K562 (cell line): ENCODE measurements around the gene PCDHB2. TPM values are rescaled to one million over a fixed set of nuclear protein-coding genes. Genes with fewer than 3 reads are reported as not detected.
"Not testable (repeated sequence)": the region's sequence is repeated elsewhere in the genome, so short reads cannot be mapped to it uniquely, and the experiment has no call there.

ENCODE experiments used
- ATAC-seq: fragments of 200-7000 bp; cut with Tn5 transposase; 3 replicates; pipeline ENCODE4 v1.9.1; 2020; ENCODE audit warnings: moderate library complexity
- BruUV-seq: library from RNA; stranded (reverse); fragments of 400-500 nt; replicated peaks from 2 replicates; lab custom pipeline; 2021; lab: Mats Ljungman, UMichigan
- CTCF ChIA-PET: fragments of 300-600 bp; formaldehyde crosslinking; extraction: SDS; loops from one replicate; lab custom pipeline; 2021; ENCODE audit warnings: low intra/inter-chr PET ratio; lab: Yijun Ruan, JAX
- POLR2A ChIA-PET: fragments of 300-600, 350-650 bp; sonication (Branson Sonifier 250); formaldehyde crosslinking; extraction: SDS; loops from one replicate; lab custom pipeline; 2021; ENCODE audit warnings: antibody characterized with exemption, inconsistent platforms; lab: Yijun Ruan, JAX
- DNase-seq, 4 experiments: peaks; one replicate each; pipeline versions ENCODE4 v3.0.0 to v3.0.0-alpha.2; 2011 to 2018; ENCODE audit warnings: low spot score in 3 of 4, mixed read lengths in 3 of 4; ENCODE audit errors: extremely low read depth in 1 of 4
- FAIRE-seq: peaks from 2 replicates; lab custom pipeline; 2011; peaks lifted over from hg19 to GRCh38; lab: Jason Lieb, UNC
- H2AFZ ChIP-seq: 2 replicates; pipeline ENCODE4 v1.6.0; 2011; ENCODE audit warnings: low read depth, low read length, control low read depth, inconsistent platforms
- H3K27ac ChIP-seq: fragments of 200-600 bp; 3 replicates; pipeline ENCODE4 v1.8.0; 2011; ENCODE audit warnings: low read depth, mild to moderate bottlenecking, control low read depth, inconsistent platforms, low read length, moderate library complexity, mixed read lengths; ENCODE audit errors: extremely low read depth
- H3K27me3 ChIP-seq, 2 experiments: fragments of 300-600 bp in 1 of 2; 2 replicates in 1 of 2; 3 replicates in 1 of 2; pipeline versions ENCODE4 v1.6.0 to v1.8.0; 2011; ENCODE audit warnings: inconsistent platforms in 2 of 2, low read length in 2 of 2, mild to moderate bottlenecking in 1 of 2, mixed read lengths in 1 of 2, moderate library complexity in 1 of 2; ENCODE audit not compliant: control insufficient read depth in 2 of 2, insufficient read depth in 2 of 2
- H3K36me3 ChIP-seq: fragments of 300-600 bp; 3 replicates; pipeline ENCODE4 v1.8.0; 2011; ENCODE audit warnings: mild to moderate bottlenecking, low read length, inconsistent platforms; ENCODE audit not compliant: control insufficient read depth, insufficient read depth
- H3K4me1 ChIP-seq, 2 experiments: fragments of 200-600 bp in 1 of 2; replicated peaks in 1 of 2; 2 replicates in 1 of 2; 3 replicates in 1 of 2; pipeline versions ENCODE4 v1.5.1 to v1.8.0; 2011; ENCODE audit warnings: inconsistent platforms in 2 of 2, low read length in 2 of 2, mild to moderate bottlenecking in 1 of 2, mixed read lengths in 1 of 2, moderate library complexity in 1 of 2; ENCODE audit not compliant: control insufficient read depth in 2 of 2, insufficient read depth in 2 of 2
- H3K4me2 ChIP-seq: 2 replicates; pipeline ENCODE4 v1.6.1; 2011; ENCODE audit warnings: low read length, control low read depth, inconsistent platforms, mixed read lengths; ENCODE audit not compliant: insufficient read depth
- H3K4me3 ChIP-seq: fragments of 200-600 bp; sonication (generic), shearing (Covaris generic); 2 replicates; pipeline ENCODE4 v1.5.1; 2016; ENCODE audit warnings: control low read depth, inconsistent platforms
- H3K79me2 ChIP-seq: fragments of 200-600 bp; 3 replicates; pipeline ENCODE4 v1.8.0; 2011; ENCODE audit warnings: low read length, inconsistent platforms; ENCODE audit not compliant: control insufficient read depth, insufficient read depth
- H3K9ac ChIP-seq, 2 experiments: 2 replicates each; pipeline versions ENCODE4 v1.6.0 to v1.6.1; 2011; ENCODE audit warnings: low read depth in 2 of 2, low read length in 2 of 2, control low read depth in 1 of 2, inconsistent platforms in 1 of 2, mild to moderate bottlenecking in 1 of 2, mixed read lengths in 1 of 2; ENCODE audit not compliant: insufficient read depth in 1 of 2
- H3K9me1 ChIP-seq: one replicate; pipeline ENCODE4 v1.6.0; 2011; ENCODE audit warnings: inconsistent platforms, mild to moderate bottlenecking, low read length, moderate library complexity; ENCODE audit not compliant: control insufficient read depth, insufficient read depth
- H3K9me3 ChIP-seq: replicated peaks from 2 replicates; pipeline ENCODE4 v1.5.1; 2011; ENCODE audit warnings: low read depth, low read length, inconsistent platforms; ENCODE audit not compliant: control insufficient read depth, insufficient read depth
- H4K20me1 ChIP-seq: replicated peaks from 2 replicates; pipeline ENCODE4 v1.6.1; 2011; ENCODE audit warnings: low read length, inconsistent platforms, mixed read lengths; ENCODE audit not compliant: control insufficient read depth, insufficient read depth
- WGBS: fragments of 100-300 bp; shearing (Covaris generic); methylation state at CpG from one replicate; pipeline ENCODE4 v1.1.6; 2016; ENCODE audit warnings: low coverage, mixed read lengths; ENCODE audit not compliant: insufficient coverage; ENCODE audit errors: missing lambda C conversion rate; 5-methylcytosine and 5-hydroxymethylcytosine counted together
- in situ Hi-C: fragments of 300-500 bp; cut with MboI; formaldehyde crosslinking; loops from 4 replicates; pipeline ENCODE4 v1.15.0; 2018; ENCODE audit warnings: inconsistent platforms, mixed read lengths
- intact Hi-C: fragments of 100-400 bp; cut with micrococcal nuclease; formaldehyde crosslinking; loops from 2 replicates; pipeline ENCODE4 v1.14.2; 2022
- polyA plus RNA-seq, 8 experiments: library from polyadenylated mRNA; depleted of rRNA in 4 of 8; stranded (reverse) in 5 of 8; unstranded in 3 of 8; fragments of >200 nt; fragmentation: Nextera tagmentation in 2 of 8; fragmentation: Illumina TruSeq in 1 of 8; extraction: Ambion mirVana in 2 of 8; extraction: Trizol in 1 of 8; gene quantifications; 2 replicates each; pipeline versions ENCODE4 v1.2.1 to v1.2.3, GENCODE V29; 2011 to 2014; ENCODE audit warnings: inconsistent platforms in 1 of 8, missing spikeins in 1 of 8
- total RNA-seq, 7 experiments: library from RNA; depleted of rRNA in 6 of 7; stranded (reverse); fragments of >200 nt in 6 of 7; fragmentation: Illumina TruSeq in 2 of 7; extraction: Trizol in 2 of 7; gene quantifications; 2 replicates each; pipeline versions ENCODE4 v1.2.1 to v1.2.3, GENCODE V29; 2011 to 2021; ENCODE audit warnings: low replicate concordance in 1 of 7

PCDHB2 gene
- total and polyA plus RNA-seq, 9 of the 15 experiments (the other 6 are each of a cell fraction or from before 2014, with no cell fraction given) = 0.10 to 0.22 (median 0.17) TPM; not detected in 5

- DNase-seq, FAIRE-seq, BruUV-seq, H3K27ac ChIP-seq, H3K4me3 ChIP-seq, intact Hi-C loops, CTCF ChIA-PET, H4K20me1 ChIP-seq, POLR2A ChIA-PET, H3K27me3 ChIP-seq, H3K79me2 ChIP-seq, H3K4me1 ChIP-seq, H3K9me1 ChIP-seq, ATAC-seq, H3K36me3 ChIP-seq, in situ Hi-C loops, H3K9ac ChIP-seq, H3K4me2 ChIP-seq, H3K9me3 ChIP-seq, H2AFZ ChIP-seq: not testable (repeated sequence)
- 45% methylated on average over 10 of the region's 46 CpGs for WGBS
Measured at GRCh38 chr5:141096181-141096580, 1.8 kb downstream of the PCDHB2 start.

- 7% methylated on average over 23 of the region's 38 CpGs for WGBS
- DNase-seq, H3K4me2 ChIP-seq, H3K9me1 ChIP-seq, ATAC-seq, H3K79me2 ChIP-seq, CTCF ChIA-PET, H3K4me3 ChIP-seq, BruUV-seq, H3K27ac ChIP-seq, H3K27me3 ChIP-seq, POLR2A ChIA-PET, H3K9me3 ChIP-seq, FAIRE-seq, in situ Hi-C loops, H3K9ac ChIP-seq, intact Hi-C loops, H3K36me3 ChIP-seq, H2AFZ ChIP-seq, H3K4me1 ChIP-seq, H4K20me1 ChIP-seq: not testable (repeated sequence)
Measured at GRCh38 chr5:141096586-141096985, 2.2 kb downstream of the PCDHB2 start.
